Suprapubic skin (tissue), 4 donors: ENCODE data around the gene KRT13. TPM values are rescaled to one million over a fixed set of nuclear protein-coding genes. Genes with fewer than 3 reads are reported as not detected.

Experiments
- DNase-seq, 2 donors: peaks; one replicate each; pipeline ENCODE4 v3.0.0-alpha.2; 2019; ENCODE audit warnings: low spot score in 2 of 2
- H3K27ac ChIP-seq: fragments of 200-600 bp; sonication (generic); one replicate; pipeline ENCODE4 v1.5.1; 2019
- H3K27me3 ChIP-seq: fragments of 200-600 bp; sonication (generic); one replicate; pipeline ENCODE4 v1.5.1; 2019
- H3K36me3 ChIP-seq: fragments of 200-600 bp; sonication (generic); one replicate; pipeline ENCODE4 v1.5.1; 2019
- H3K4me1 ChIP-seq: fragments of 200-600 bp; sonication (generic); one replicate; pipeline ENCODE4 v1.5.1; 2019
- H3K4me3 ChIP-seq: fragments of 200-600 bp; sonication (generic); one replicate; pipeline ENCODE4 v1.5.1; 2019; ENCODE audit warnings: mild to moderate bottlenecking
- H3K9me3 ChIP-seq: fragments of 200-600 bp; sonication (generic); one replicate; pipeline ENCODE4 v1.5.1; 2019
- EP300 ChIP-seq: sonication (generic); formaldehyde crosslinking; IDR thresholded peaks from one replicate; pipeline ENCODE4 v1.6.1; 2017; ENCODE audit warnings: antibody characterized with exemption
- POLR2A ChIP-seq, 2 donors: fragments of 450-650 bp; IDR thresholded peaks; one replicate each; pipeline ENCODE4 v1.6.1; 2017; ENCODE audit warnings: antibody characterized with exemption in 2 of 2, mild to moderate bottlenecking in 2 of 2, moderate library complexity in 2 of 2
- POLR2AphosphoS5 ChIP-seq, 3 donors: sonication (generic); formaldehyde crosslinking; IDR thresholded peaks; one replicate each; pipeline ENCODE4 v1.6.1; 2017; ENCODE audit warnings: antibody characterized with exemption in 3 of 3
- WGBS: methylation state at CpG from one replicate; pipeline ENCODE4 v1.1.5; 2018; 5-methylcytosine and 5-hydroxymethylcytosine counted together
- total RNA-seq, 4 donors: library from RNA; depleted of rRNA; stranded (reverse); fragments of >200 nt; gene quantifications; one replicate each; pipeline ENCODE4 v1.1.0, GENCODE V29; 2016
- TF ChIP-seq, protein P1 (sequence below), 2 donors: fragments of 200-600 bp in 1 of 2; fragments of 450-650 bp in 1 of 2; sonication (generic) in 1 of 2; IDR thresholded peaks; one replicate each; pipeline ENCODE4 v1.5.1; 2016 to 2019; ENCODE audit warnings: antibody characterized with exemption in 2 of 2, mild to moderate bottlenecking in 1 of 2, moderate library complexity in 1 of 2

The KRT13 gene
- total RNA-seq, 4 donors from 2014 or later: 0.51 TPM; not detected in 3

DNA sequence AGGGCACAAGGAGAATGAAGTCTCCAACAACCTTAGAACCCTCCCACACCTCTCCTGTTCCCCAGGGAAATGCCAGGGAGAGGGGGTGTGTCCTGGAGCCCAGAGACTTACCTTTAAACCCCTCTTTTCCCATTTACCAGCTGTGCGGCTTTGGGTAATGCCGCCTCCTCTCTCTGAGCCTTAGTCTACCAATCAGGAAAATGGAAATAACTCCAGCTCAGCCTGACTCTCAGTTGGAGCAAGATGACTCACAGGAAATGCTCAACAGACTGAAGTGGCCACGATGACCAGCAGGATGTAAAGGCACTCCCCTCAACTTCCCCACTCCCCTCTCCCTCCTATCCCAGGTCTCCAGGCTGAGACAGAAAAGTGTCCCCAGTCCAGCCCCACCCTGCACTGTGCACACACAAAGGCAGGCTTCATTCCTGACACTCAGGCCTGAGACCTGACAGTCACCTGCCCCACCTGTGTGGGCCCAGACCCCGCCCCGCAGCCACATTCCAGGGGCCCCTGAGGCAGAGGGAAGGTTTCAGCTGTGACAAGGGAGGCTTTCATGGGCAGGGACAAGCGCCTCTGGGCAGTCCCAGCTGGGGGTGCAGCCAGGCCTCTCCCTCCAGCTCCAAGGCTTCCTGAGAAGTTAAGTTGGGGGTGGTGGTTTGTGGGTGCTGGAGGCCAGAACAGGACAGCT, 16.3 kb upstream of the KRT13 start:
- no peak for DNase-seq
- Histone ChIP-seq H3K4me1 (peaks cover 24% of the 10 kb centered on the region), H3K36me3 (no peaks in the 10 kb centered on the region), H3K27ac (peak overlapping the region; percentile 34), H3K4me3 (no peak overlapping the region), H3K9me3 (no peaks in the 10 kb centered on the region), H3K27me3 (peaks cover 28% of the 10 kb centered on the region)
- TF ChIP-seq POLR2A (IDR thresholded peaks at IDR 0.05): no peak
- TF ChIP-seq EP300: no peak
- TF ChIP-seq POLR2AphosphoS5 (IDR thresholded peaks at IDR 0.05): no peak
- TF ChIP-seq, protein P1, sequence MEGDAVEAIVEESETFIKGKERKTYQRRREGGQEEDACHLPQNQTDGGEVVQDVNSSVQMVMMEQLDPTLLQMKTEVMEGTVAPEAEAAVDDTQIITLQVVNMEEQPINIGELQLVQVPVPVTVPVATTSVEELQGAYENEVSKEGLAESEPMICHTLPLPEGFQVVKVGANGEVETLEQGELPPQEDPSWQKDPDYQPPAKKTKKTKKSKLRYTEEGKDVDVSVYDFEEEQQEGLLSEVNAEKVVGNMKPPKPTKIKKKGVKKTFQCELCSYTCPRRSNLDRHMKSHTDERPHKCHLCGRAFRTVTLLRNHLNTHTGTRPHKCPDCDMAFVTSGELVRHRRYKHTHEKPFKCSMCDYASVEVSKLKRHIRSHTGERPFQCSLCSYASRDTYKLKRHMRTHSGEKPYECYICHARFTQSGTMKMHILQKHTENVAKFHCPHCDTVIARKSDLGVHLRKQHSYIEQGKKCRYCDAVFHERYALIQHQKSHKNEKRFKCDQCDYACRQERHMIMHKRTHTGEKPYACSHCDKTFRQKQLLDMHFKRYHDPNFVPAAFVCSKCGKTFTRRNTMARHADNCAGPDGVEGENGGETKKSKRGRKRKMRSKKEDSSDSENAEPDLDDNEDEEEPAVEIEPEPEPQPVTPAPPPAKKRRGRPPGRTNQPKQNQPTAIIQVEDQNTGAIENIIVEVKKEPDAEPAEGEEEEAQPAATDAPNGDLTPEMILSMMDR (IDR thresholded peaks at IDR 0.05): no peak
- WGBS: 60% methylated on average over 5 of the region's 6 CpGs

DNA sequence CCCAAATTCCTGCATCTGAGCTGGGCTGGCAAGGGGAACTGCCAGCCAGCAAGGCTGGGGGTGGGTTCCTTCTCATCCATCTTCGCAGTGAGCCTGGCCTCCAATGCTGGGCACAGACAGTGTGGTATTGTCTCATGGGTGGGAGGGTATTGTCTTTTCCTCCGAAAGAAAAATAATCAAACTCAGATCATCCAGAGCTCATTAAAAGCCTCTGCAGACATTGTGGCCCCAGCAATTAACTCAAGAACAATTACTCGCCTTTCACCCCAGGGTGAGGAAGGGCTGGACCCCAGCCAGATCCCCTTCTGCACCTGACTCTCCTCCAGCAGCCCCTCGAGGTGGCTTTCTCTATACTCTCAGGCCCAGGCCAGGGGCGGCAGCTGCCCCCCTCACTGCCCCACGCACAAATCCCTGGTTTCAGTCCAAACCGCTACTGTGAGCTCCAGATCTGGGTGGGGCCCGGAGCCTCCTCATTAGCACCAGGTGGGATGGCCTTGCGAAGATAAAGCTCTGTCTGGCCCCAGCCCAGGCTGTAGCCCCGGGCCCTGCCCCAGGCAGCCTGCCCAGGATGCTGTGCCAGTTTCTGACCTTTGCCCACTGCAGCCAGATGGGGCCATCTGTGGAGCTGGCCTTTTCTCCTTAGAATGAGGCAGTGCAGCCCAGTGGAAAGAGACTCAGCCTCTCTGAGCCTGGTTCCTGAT, 15.6 kb upstream of the KRT13 start:
- whole genome bisulfite sequencing: 27% methylated on average over 6 of the region's 10 CpGs
- no peak for DNase-seq
- TF ChIP-seq POLR2AphosphoS5 (IDR thresholded peaks at IDR 0.05) (no peak), POLR2A (IDR thresholded peaks at IDR 0.05) (no peak), EP300 (no peak)
- TF ChIP-seq, protein P1 (IDR thresholded peaks at IDR 0.05): no peak
- Histone ChIP-seq H3K27me3 (peaks cover 24% of the 10 kb centered on the region), H3K36me3 (no peaks in the 10 kb centered on the region), H3K4me3 (no peak overlapping the region), H3K27ac (peak overlapping the region; percentile 34), H3K4me1 (peaks cover 30% of the 10 kb centered on the region), H3K9me3 (no peaks in the 10 kb centered on the region)

DNA sequence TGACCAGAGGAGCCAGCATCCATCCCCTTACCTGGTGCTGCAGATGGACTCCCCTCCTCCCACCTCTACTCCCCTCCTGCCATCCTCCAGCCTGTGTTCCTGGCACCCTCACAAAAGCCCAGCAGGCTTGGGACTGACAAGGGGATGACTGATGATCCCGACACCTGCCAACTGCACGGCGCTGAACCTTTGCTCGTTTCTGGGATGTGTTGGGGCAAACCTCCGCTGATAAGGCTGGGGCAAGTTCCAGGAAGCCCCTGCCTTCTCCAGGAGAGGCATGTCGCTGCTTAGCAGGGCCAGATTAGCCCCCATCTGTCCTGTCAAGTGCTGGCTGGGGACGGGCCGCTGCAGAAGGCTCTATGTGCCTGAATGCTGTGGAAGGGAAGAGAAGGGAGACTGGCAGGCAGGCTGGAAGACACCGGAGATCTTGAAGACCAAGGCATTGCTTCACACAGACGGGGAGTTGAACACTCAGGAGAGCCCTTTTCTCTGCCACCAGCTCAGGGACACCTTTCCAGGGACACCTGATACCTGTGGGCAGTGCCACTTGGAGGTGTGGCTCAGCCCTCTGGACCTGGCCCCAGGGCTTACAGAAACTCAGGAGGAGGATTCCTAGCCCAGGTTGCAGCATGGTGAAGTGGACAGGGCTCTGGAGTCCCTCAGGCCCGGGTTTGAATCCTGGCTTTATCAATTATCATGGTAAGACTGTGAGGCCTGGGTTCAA, 14.3 kb upstream of the KRT13 start:
- Histone ChIP-seq H3K4me3 (no peak overlapping the region), H3K36me3 (no peaks in the 10 kb centered on the region), H3K27me3 (peaks cover 23% of the 10 kb centered on the region), H3K4me1 (peaks cover 32% of the 10 kb centered on the region), H3K27ac (no peak overlapping the region), H3K9me3 (no peaks in the 10 kb centered on the region)
- TF ChIP-seq, protein P1 (IDR thresholded peaks at IDR 0.05): no peak
- TF ChIP-seq POLR2AphosphoS5 (IDR thresholded peaks at IDR 0.05) (peak in 1 of 3 donors; percentile 25), EP300 (no peak), POLR2A (IDR thresholded peaks at IDR 0.05) (no peak)
- no peak for DNase-seq
- WGBS: 48% methylated on average over 7 of the region's 11 CpGs

DNA sequence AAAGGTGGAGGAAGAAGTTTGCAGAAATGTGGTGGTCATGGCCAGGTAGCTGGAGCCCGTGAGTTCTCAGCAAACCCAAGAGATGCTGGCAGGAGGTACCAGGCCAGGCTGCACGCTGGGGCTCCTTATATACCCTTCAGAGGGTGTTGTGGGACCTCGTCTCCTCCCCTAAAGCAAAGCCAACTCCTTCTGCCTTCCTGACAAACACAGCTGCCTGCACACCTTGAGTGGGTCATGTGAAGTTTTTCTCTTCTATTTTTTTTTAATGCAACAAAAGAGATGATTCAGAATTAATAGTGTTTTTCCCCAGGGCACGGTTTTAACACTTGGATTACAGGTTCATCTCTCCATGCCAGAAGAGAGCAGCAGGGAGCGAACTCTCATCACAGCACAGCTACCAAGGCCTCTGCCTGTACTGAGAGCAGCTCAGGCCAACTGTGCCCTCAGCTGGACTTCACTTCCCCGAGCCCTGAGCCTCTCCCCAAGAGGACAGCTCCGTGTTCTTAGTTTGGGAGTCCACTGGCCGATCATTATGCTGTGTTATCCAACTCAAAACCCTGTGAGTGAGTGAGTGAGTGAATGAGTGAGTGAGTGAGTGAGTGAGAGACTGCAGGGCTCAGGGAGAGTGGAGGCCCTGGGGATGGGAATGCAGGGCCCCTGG, 13.5 kb upstream of the KRT13 start, which contains the start of gene KRT15:
Gene KRT15 (minus strand): TSS at position 102 of the 661 bp plus-strand sequence. CDS start 63 bp downstream, at position 39.
- WGBS: 36% methylated on average over 8 of the region's 8 CpGs

More for the DNA sequence above, 13.5 kb upstream of the KRT13 start, which contains the start of gene KRT15:
- peak within 1 kb of the TSS; percentile 42 for H3K4me3 ChIP-seq
- TF ChIP-seq POLR2AphosphoS5 (IDR thresholded peaks at IDR 0.05) (no peak), EP300 (no peak), POLR2A (IDR thresholded peaks at IDR 0.05) (peak in 1 of 2 donors; percentile 35)
- TF ChIP-seq, protein P1 (IDR thresholded peaks at IDR 0.05): no peak
- H3K4me1 ChIP-seq: peaks cover 32% of the 10 kb centered on the region
- H3K27me3 ChIP-seq: peaks cover 23% of the 10 kb centered on the region
- DNase-seq: no peak
- no peaks in the 10 kb centered on the region for H3K36me3 ChIP-seq
- H3K27ac ChIP-seq: peak within 1 kb of the TSS; percentile 32
- H3K9me3 ChIP-seq: no peaks in the 10 kb centered on the region
